Mesenchymal stem cell (in vitro differentiated cells and primary cell): ENCODE measurements around the gene DCDC1.
"Not testable (repeated sequence)": the region's sequence is repeated elsewhere in the genome, so short reads cannot be mapped to it uniquely, and the experiment has no call there.

Source experiments
- DNase-seq: peaks from one replicate; pipeline ENCODE4 v3.0.0-alpha.2; 2013
- H2AFZ ChIP-seq: one replicate; pipeline ENCODE4 v1.6.1; 2013; ENCODE audit warnings: low read depth, mild to moderate bottlenecking, control low read depth, inconsistent platforms, low read length, moderate library complexity
- H2AK5ac ChIP-seq: 2 replicates; pipeline ENCODE4 v1.6.1; 2013; ENCODE audit warnings: low read length, moderate library complexity, mild to moderate bottlenecking, inconsistent platforms; ENCODE audit not compliant: severe bottlenecking
- H2BK120ac ChIP-seq: one replicate; pipeline ENCODE4 v1.6.1; 2013; ENCODE audit warnings: low read depth, mild to moderate bottlenecking, inconsistent platforms, low read length, moderate library complexity
- H2BK12ac ChIP-seq, 2 experiments: one replicate each; pipeline ENCODE4 v1.6.1; 2013; ENCODE audit warnings: inconsistent platforms in 2 of 2, low read length in 2 of 2, mild to moderate bottlenecking in 2 of 2, moderate library complexity in 2 of 2, control low read depth in 1 of 2
- H2BK15ac ChIP-seq: one replicate; pipeline ENCODE4 v1.6.1; 2013; ENCODE audit warnings: mild to moderate bottlenecking, low read depth, inconsistent platforms; ENCODE audit not compliant: poor library complexity, severe bottlenecking
- H2BK5ac ChIP-seq: 2 replicates; pipeline ENCODE4 v1.6.1; 2013; ENCODE audit warnings: low read depth, mild to moderate bottlenecking, low read length, control low read depth, inconsistent platforms; ENCODE audit not compliant: poor library complexity, severe bottlenecking
- H3K14ac ChIP-seq, 2 experiments: one replicate each; pipeline ENCODE4 v1.6.1; 2013; ENCODE audit warnings: inconsistent platforms in 2 of 2, low read length in 2 of 2, control low read depth in 1 of 2, mild to moderate bottlenecking in 1 of 2, moderate library complexity in 1 of 2
- H3K18ac ChIP-seq, 2 experiments: one replicate each; pipeline ENCODE4 v1.6.1; 2013; ENCODE audit warnings: inconsistent platforms in 2 of 2, low read length in 2 of 2, control low read depth in 1 of 2, low read depth in 1 of 2, mild to moderate bottlenecking in 1 of 2
- H3K23ac ChIP-seq, 2 experiments: one replicate each; pipeline ENCODE4 v1.6.1; 2013; ENCODE audit warnings: inconsistent platforms in 2 of 2, low read length in 2 of 2, mild to moderate bottlenecking in 2 of 2, moderate library complexity in 2 of 2, control low read depth in 1 of 2
- H3K27ac ChIP-seq: 2 replicates; pipeline ENCODE4 v1.5.1; 2013; ENCODE audit warnings: mild to moderate bottlenecking, moderate library complexity, low read length, control low read depth, inconsistent platforms; ENCODE audit not compliant: poor library complexity, severe bottlenecking
- H3K27me3 ChIP-seq, 2 experiments: 2 replicates each; pipeline versions ENCODE4 v1.6.1 to v1.7.0; 2013; ENCODE audit warnings: low read length in 2 of 2, mild to moderate bottlenecking in 2 of 2, moderate library complexity in 2 of 2, control low read depth in 1 of 2, inconsistent platforms in 1 of 2; ENCODE audit not compliant: control insufficient read depth in 1 of 2, insufficient read depth in 1 of 2
- H3K36me3 ChIP-seq, 2 experiments: 2 replicates each; pipeline versions ENCODE4 v1.6.1 to v1.7.0; 2013; ENCODE audit warnings: low read length in 2 of 2, control low read depth in 1 of 2, inconsistent platforms in 1 of 2, low read depth in 1 of 2, mild to moderate bottlenecking in 1 of 2; ENCODE audit not compliant: insufficient read depth in 2 of 2, control insufficient read depth in 1 of 2
- H3K4ac ChIP-seq, 2 experiments: one replicate each; pipeline ENCODE4 v1.6.1; 2013; ENCODE audit warnings: inconsistent platforms in 2 of 2, low read length in 2 of 2, mild to moderate bottlenecking in 2 of 2, moderate library complexity in 2 of 2, control low read depth in 1 of 2, low read depth in 1 of 2
- H3K4me1 ChIP-seq: 2 replicates; pipeline ENCODE4 v1.6.1; 2013; ENCODE audit warnings: low read depth, low read length, control low read depth; ENCODE audit not compliant: control insufficient read depth, insufficient read depth
- H3K4me2 ChIP-seq: 2 replicates; pipeline ENCODE4 v1.6.1; 2013; ENCODE audit warnings: low read length, mild to moderate bottlenecking, inconsistent platforms; ENCODE audit not compliant: poor library complexity, severe bottlenecking
- H3K4me3 ChIP-seq, 2 experiments: 2 replicates each; pipeline versions ENCODE4 v1.5.1 to v1.7.0; 2013; ENCODE audit warnings: low read length in 2 of 2, mild to moderate bottlenecking in 2 of 2, control low read depth in 1 of 2, low read depth in 1 of 2; ENCODE audit not compliant: insufficient read depth in 1 of 2
- H3K79me1 ChIP-seq: replicated peaks from 2 replicates; pipeline ENCODE4 v1.6.1; 2013; ENCODE audit warnings: mild to moderate bottlenecking, control low read depth, low read length, inconsistent platforms; ENCODE audit not compliant: poor library complexity, severe bottlenecking
- H3K9ac ChIP-seq: 2 replicates; pipeline ENCODE4 v1.7.0; 2013; ENCODE audit warnings: mild to moderate bottlenecking, low read length, moderate library complexity
- H3K9me3 ChIP-seq: 2 replicates; pipeline ENCODE4 v1.7.0; 2013; ENCODE audit warnings: mild to moderate bottlenecking, low read length; ENCODE audit not compliant: control insufficient read depth
- H4K8ac ChIP-seq: one replicate; pipeline ENCODE4 v1.6.1; 2013; ENCODE audit warnings: inconsistent platforms, mild to moderate bottlenecking, low read length, moderate library complexity
- H4K91ac ChIP-seq: one replicate; pipeline ENCODE4 v1.6.1; 2013; ENCODE audit warnings: mild to moderate bottlenecking, low read length, inconsistent platforms
- WGBS: methylation state at CpG from one replicate; pipeline ENCODE4 v1.1.7; 2013; ENCODE audit warnings: mixed read lengths; 5-methylcytosine and 5-hydroxymethylcytosine counted together

Gene DCDC1

DNA sequence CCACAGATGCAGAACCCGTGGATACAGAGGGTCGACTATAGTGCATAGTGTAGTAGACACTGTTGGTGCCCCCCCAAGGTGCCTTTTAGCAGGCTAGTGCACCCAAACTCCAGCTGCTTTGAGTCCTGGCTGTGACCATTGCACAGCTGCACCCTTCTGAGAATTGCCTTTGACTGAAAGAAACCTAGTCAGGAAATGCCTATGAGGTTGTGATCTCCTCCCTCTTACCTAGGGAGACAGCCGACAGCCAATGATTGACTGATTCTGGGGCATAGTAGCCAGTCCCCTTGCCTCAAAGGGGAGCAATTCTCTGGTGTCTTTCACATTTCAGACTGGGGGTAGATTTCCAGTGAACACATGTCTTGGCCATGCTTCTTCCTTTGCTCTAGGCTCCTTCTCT lies 74.2 kb downstream of the DCDC1 start:
- Histone ChIP-seq H2AFZ (peak overlapping the region; percentile 14), H3K4me2 (no peak overlapping the region), H3K23ac (no peak overlapping the region), H3K4me3 (no peak overlapping the region), H2BK5ac (no peak overlapping the region), H3K27me3 (peaks cover 0 to 3% of the 10 kb centered on the region in 2 experiments), H3K79me1 (no peaks in the 10 kb centered on the region), H2AK5ac (no peak overlapping the region), H2BK120ac (no peak overlapping the region), H4K91ac (no peak overlapping the region), H3K9me3 (no peaks in the 10 kb centered on the region), H3K27ac (no peak overlapping the region), H3K14ac (peak overlapping the region in 1 of 2 experiments; percentile 15), H2BK15ac (no peak overlapping the region), H3K4me1 (no peaks in the 10 kb centered on the region), H3K9ac (no peak overlapping the region), H2BK12ac (no peak overlapping the region), H3K36me3 (no peaks in the 10 kb centered on the region), H4K8ac (no peak overlapping the region), H3K18ac (no peak overlapping the region), H3K4ac (no peak overlapping the region)
- no peak for DNase-seq
- 83% methylated on average over 3 of the region's 3 CpGs for WGBS

- H3K14ac ChIP-seq, DNase-seq, H2BK15ac ChIP-seq, H3K4me3 ChIP-seq, H3K79me1 ChIP-seq, H2BK120ac ChIP-seq, H3K23ac ChIP-seq, H3K9ac ChIP-seq, H2BK5ac ChIP-seq, H2AFZ ChIP-seq, H2BK12ac ChIP-seq, H4K91ac ChIP-seq, H4K8ac ChIP-seq, H3K27ac ChIP-seq, H2AK5ac ChIP-seq, H3K4ac ChIP-seq, H3K4me1 ChIP-seq, H3K36me3 ChIP-seq, H3K18ac ChIP-seq, H3K27me3 ChIP-seq, H3K4me2 ChIP-seq: not testable (repeated sequence)
- 84% methylated on average over 3 of the region's 3 CpGs for WGBS
- H3K9me3 ChIP-seq, result peaks cover 17% of the 10 kb centered on the region
These were observed 96.0 kb downstream of the DCDC1 start for GRCh38 chr11:31273527-31273926.

- H3K18ac ChIP-seq, result no peak overlapping the region
- H2BK5ac ChIP-seq, result no peak overlapping the region
- no peak overlapping the region for H3K27ac ChIP-seq
- no peak overlapping the region for H3K23ac ChIP-seq
- no peak overlapping the region for H4K8ac ChIP-seq
- no peaks in the 10 kb centered on the region for H3K79me1 ChIP-seq
- no peaks in the 10 kb centered on the region for H3K36me3 ChIP-seq
- DNase-seq, result no peak
- H3K9ac ChIP-seq, result no peak overlapping the region
- no peaks in the 10 kb centered on the region for H3K27me3 ChIP-seq
- no peak overlapping the region for H3K4me2 ChIP-seq
- H2BK120ac ChIP-seq, result no peak overlapping the region
- H3K4me3 ChIP-seq, result no peak overlapping the region
- H2AK5ac ChIP-seq, result no peak overlapping the region
- no peak overlapping the region for H3K14ac ChIP-seq
- H3K9me3 ChIP-seq, result peaks cover 3% of the 10 kb centered on the region
- no peak overlapping the region for H4K91ac ChIP-seq
- H3K4ac ChIP-seq, result no peak overlapping the region
- H2AFZ ChIP-seq, result no peak overlapping the region
- H2BK15ac ChIP-seq, result no peak overlapping the region
- H3K4me1 ChIP-seq, result no peaks in the 10 kb centered on the region
- H2BK12ac ChIP-seq, result no peak overlapping the region
These were observed 101.8 kb downstream of the DCDC1 start for GRCh38 chr11:31267720-31268119.

DNA sequence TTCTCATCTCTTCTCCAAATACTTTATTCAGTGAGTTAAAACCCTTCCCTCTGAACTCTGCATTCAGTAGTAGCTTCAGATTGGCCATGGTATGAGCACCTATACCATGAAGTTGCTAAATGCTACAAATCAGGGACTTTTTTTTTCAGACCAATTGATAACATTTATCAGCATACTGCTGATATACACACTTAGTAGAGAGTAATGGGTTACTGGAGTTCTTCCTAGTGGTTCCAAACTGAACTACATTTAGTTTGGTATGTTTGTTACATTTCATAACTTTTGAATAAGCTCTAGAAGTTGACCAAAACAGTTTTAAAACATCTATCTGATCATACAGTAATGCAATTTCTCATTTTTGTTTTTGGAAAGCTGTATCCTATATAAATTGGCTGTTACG lies 104.7 kb downstream of the DCDC1 start:
- no peak overlapping the region for H2BK120ac ChIP-seq
- H2AK5ac ChIP-seq, result no peak overlapping the region
- no peak overlapping the region for H2BK15ac ChIP-seq
- H3K36me3 ChIP-seq, result no peaks in the 10 kb centered on the region
- H3K27ac ChIP-seq, result no peak overlapping the region
- no peak overlapping the region for H3K18ac ChIP-seq
- no peak overlapping the region for H3K14ac ChIP-seq
- no peaks in the 10 kb centered on the region for H3K79me1 ChIP-seq
- no peak overlapping the region for H2AFZ ChIP-seq
- H3K27me3 ChIP-seq, result no peaks in the 10 kb centered on the region
- H4K91ac ChIP-seq, result no peak overlapping the region
- no peaks in the 10 kb centered on the region for H3K9me3 ChIP-seq
- no peak overlapping the region for H2BK12ac ChIP-seq
- H2BK5ac ChIP-seq, result no peak overlapping the region
- H3K4me3 ChIP-seq, result no peak overlapping the region
- no CpG with 5 or more reads among the region's 1 CpG for WGBS
- no peak overlapping the region for H3K9ac ChIP-seq
- no peak for DNase-seq
- no peak overlapping the region for H3K4ac ChIP-seq
- no peak overlapping the region for H3K23ac ChIP-seq
- H4K8ac ChIP-seq, result no peak overlapping the region
- no peak overlapping the region for H3K4me2 ChIP-seq
- H3K4me1 ChIP-seq, result no peaks in the 10 kb centered on the region
